Liver (tissue), 9 donors: ENCODE measurements around the gene KIF26B. TPM values are rescaled to one million over a fixed set of nuclear protein-coding genes. Genes with fewer than 3 reads are reported as not detected.
A peak's percentile ranks its signal among the peaks of the same experiment; 100 is the strongest.
"Not testable (repeated sequence)": the region's sequence is repeated elsewhere in the genome, so short reads cannot be mapped to it uniquely, and the experiment has no call there.

ENCODE experiments used
- DNase-seq: peaks from one replicate; pipeline ENCODE4 v3.0.0-alpha.2; 2017; ENCODE audit warnings: low spot score
- H3K27ac ChIP-seq, 2 donors: one replicate each; pipeline ENCODE4 v1.7.0; 2013; ENCODE audit warnings: inconsistent platforms in 2 of 2, low read length in 2 of 2, control low read depth in 1 of 2, low read depth in 1 of 2, mild to moderate bottlenecking in 1 of 2
- H3K27me3 ChIP-seq, 4 donors: one replicate each; pipeline versions ENCODE4 v1.6.1 to v1.7.0; 2013; ENCODE audit warnings: low read length in 3 of 4, inconsistent platforms in 1 of 4, mild to moderate bottlenecking in 1 of 4, moderate library complexity in 1 of 4; ENCODE audit not compliant: control insufficient read depth in 4 of 4, insufficient read depth in 4 of 4
- H3K36me3 ChIP-seq, 4 donors: one replicate each; pipeline versions ENCODE4 v1.6.1 to v1.7.0; 2013; ENCODE audit warnings: low read length in 3 of 4, mild to moderate bottlenecking in 3 of 4, low read depth in 1 of 4, moderate library complexity in 1 of 4; ENCODE audit not compliant: control insufficient read depth in 4 of 4, insufficient read depth in 3 of 4
- H3K4me1 ChIP-seq, 4 donors: one replicate each; pipeline versions ENCODE4 v1.6.1 to v1.7.0; 2013; ENCODE audit warnings: low read length in 3 of 4, mild to moderate bottlenecking in 3 of 4, moderate library complexity in 1 of 4; ENCODE audit not compliant: control insufficient read depth in 4 of 4, insufficient read depth in 4 of 4
- H3K4me3 ChIP-seq, 3 donors: one replicate each; pipeline versions ENCODE4 v1.6.1 to v1.7.0; 2013; ENCODE audit warnings: low read length in 3 of 3, control low read depth in 1 of 3, low read depth in 1 of 3, mild to moderate bottlenecking in 1 of 3
- H3K9ac ChIP-seq, 2 donors: one replicate each; pipeline ENCODE4 v1.7.0; 2013; ENCODE audit warnings: low read length in 2 of 2, mild to moderate bottlenecking in 2 of 2, moderate library complexity in 2 of 2, control low read depth in 1 of 2, low read depth in 1 of 2
- H3K9me3 ChIP-seq, 4 donors: one replicate each; pipeline versions ENCODE4 v1.6.1 to v1.7.0; 2013; ENCODE audit warnings: low read length in 3 of 4; ENCODE audit not compliant: control insufficient read depth in 4 of 4
- FOXA1 ChIP-seq: IDR thresholded peaks from 2 replicates; pipeline ENCODE4 v1.6.1; 2016; ENCODE audit warnings: antibody characterized with exemption
- FOXA2 ChIP-seq: IDR thresholded peaks from 2 replicates; pipeline ENCODE4 v1.6.1; 2016; ENCODE audit warnings: antibody characterized with exemption
- GABPA ChIP-seq, 2 donors: IDR thresholded peaks in 1 of 2; conservative IDR thresholded peaks in 1 of 2; 2 replicates each; pipeline ENCODE4 v1.6.1; 2016; ENCODE audit warnings: antibody characterized with exemption in 2 of 2, mild to moderate bottlenecking in 1 of 2, moderate library complexity in 1 of 2
- HNF4G ChIP-seq: IDR thresholded peaks from 2 replicates; pipeline ENCODE4 v1.6.1; 2016; ENCODE audit warnings: antibody characterized with exemption
- RAD21 ChIP-seq, 2 donors: IDR thresholded peaks; 2 replicates each; pipeline ENCODE4 v1.6.1; 2016; ENCODE audit warnings: antibody characterized with exemption in 2 of 2, mild to moderate bottlenecking in 2 of 2
- RXRA ChIP-seq, 2 donors: IDR thresholded peaks; 2 replicates each; pipeline ENCODE4 v1.6.1; 2017 to 2018; ENCODE audit warnings: antibody characterized with exemption in 2 of 2, mild to moderate bottlenecking in 1 of 2
- SP1 ChIP-seq: IDR thresholded peaks from 2 replicates; pipeline ENCODE4 v1.6.1; 2018; ENCODE audit warnings: antibody characterized with exemption, mild to moderate bottlenecking
- YY1 ChIP-seq: IDR thresholded peaks from 2 replicates; pipeline ENCODE4 v1.6.1; 2016; ENCODE audit warnings: antibody characterized with exemption, mild to moderate bottlenecking
- WGBS: extraction: QIAGEN DNeasy Blood & Tissue Kit; methylation state at CpG from one replicate; pipeline ENCODE4 v1.1.7; 2013; 5-methylcytosine and 5-hydroxymethylcytosine counted together
- polyA plus RNA-seq, 2 donors: library from polyadenylated mRNA; stranded (reverse) in 1 of 2; unstranded in 1 of 2; fragments of 200-250 nt in 1 of 2; fragments of >200 nt in 1 of 2; fragmentation: Nextera tagmentation in 1 of 2; extraction: Ambion mirVana in 1 of 2; gene quantifications; one replicate each; pipeline versions ENCODE4 v1.2.1 to v1.2.3, GENCODE V29; 2013 to 2015
- total RNA-seq, 2 donors: library from RNA; depleted of rRNA; stranded (reverse); fragments of >200 nt; gene quantifications; one replicate each; pipeline ENCODE4 v1.2.3, GENCODE V29; 2014
- TF ChIP-seq, protein P1 (sequence below): IDR thresholded peaks from 2 replicates; pipeline ENCODE4 v1.6.1; 2016; ENCODE audit warnings: antibody characterized with exemption
- TF ChIP-seq, protein P2 (sequence below): IDR thresholded peaks from 2 replicates; pipeline ENCODE4 v1.6.1; 2016; ENCODE audit warnings: antibody characterized with exemption, mild to moderate bottlenecking
- TF ChIP-seq, protein P3 (sequence below): fragments of 150-350 bp; IDR thresholded peaks from 2 replicates; pipeline ENCODE4 v1.5.1; 2017; ENCODE audit warnings: improper control_type of control experiment, low read depth, low read length; ENCODE audit not compliant: missing input control
- donor health status: healthy.
- donor health status: healthy.
- donor health status: healthy.
- donor health status: healthy.
- donor health status: healthy.

The KIF26B gene
- total and polyA plus RNA-seq, 4 donors: 0.10 to 1.7 (median 0.34) TPM

- H3K4me3 ChIP-seq: no peak overlapping the region
- peak; percentile 28 to 66 for TF ChIP-seq RXRA (IDR thresholded peaks at IDR 0.05)
- TF ChIP-seq, protein P1, sequence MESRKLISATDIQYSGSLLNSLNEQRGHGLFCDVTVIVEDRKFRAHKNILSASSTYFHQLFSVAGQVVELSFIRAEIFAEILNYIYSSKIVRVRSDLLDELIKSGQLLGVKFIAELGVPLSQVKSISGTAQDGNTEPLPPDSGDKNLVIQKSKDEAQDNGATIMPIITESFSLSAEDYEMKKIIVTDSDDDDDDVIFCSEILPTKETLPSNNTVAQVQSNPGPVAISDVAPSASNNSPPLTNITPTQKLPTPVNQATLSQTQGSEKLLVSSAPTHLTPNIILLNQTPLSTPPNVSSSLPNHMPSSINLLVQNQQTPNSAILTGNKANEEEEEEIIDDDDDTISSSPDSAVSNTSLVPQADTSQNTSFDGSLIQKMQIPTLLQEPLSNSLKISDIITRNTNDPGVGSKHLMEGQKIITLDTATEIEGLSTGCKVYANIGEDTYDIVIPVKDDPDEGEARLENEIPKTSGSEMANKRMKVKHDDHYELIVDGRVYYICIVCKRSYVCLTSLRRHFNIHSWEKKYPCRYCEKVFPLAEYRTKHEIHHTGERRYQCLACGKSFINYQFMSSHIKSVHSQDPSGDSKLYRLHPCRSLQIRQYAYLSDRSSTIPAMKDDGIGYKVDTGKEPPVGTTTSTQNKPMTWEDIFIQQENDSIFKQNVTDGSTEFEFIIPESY: no peak
- no peaks in the 10 kb centered on the region for H3K9me3 ChIP-seq
- no peaks in the 10 kb centered on the region for H3K4me1 ChIP-seq
- no peaks in the 10 kb centered on the region for H3K36me3 ChIP-seq
- no peak overlapping the region for H3K9ac ChIP-seq
- WGBS: 42% methylated on average over 5 of the region's 5 CpGs
- no peak for DNase-seq
- H3K27me3 ChIP-seq: no peaks in the 10 kb centered on the region
- no peak overlapping the region for H3K27ac ChIP-seq
Observed at GRCh38 chr1:245671349-245671748, 516.6 kb downstream of the KIF26B start.

DNA sequence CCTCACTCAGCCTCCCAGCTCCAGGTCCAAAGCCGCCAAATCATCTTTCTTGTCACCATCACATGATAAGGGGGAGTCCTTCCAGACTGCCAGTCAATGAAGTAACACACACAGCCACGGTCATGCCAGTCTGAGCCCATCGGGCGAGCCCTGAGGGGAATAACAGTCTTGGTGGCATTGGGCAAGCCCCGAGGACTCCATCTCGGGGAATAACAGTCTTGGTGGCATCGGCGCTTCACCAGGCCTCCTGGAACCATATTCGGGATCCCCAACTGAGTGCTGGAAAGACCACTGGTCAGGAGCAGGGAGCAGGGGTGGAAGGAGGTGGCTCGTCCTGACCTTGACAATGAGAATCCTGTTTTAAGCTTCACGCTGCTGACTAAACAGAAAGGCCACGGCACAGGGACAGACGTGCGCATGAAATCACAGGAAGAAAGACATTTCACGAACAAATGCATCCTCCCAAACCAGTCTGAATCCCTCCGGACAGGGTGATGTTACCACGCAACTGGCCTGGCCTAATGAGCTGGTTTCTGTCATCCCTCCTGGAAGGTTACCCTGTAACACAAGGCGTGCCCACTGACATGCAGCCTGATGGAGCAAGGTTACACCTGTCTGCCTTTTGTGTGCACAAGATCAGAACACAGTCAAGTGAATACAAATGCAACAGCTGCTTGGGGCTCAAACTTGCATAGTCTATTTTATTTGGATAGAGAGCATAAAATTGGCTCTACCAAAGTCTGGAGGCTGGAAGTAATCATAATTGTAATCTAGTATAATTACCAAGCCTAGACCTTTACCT, 517.4 kb downstream of the KIF26B start:
- no peaks in the 10 kb centered on the region for H3K27me3 ChIP-seq
- H3K9me3 ChIP-seq: no peaks in the 10 kb centered on the region
- no peak overlapping the region for H3K27ac ChIP-seq
- no peak for DNase-seq
- no peaks in the 10 kb centered on the region for H3K36me3 ChIP-seq
- TF ChIP-seq HNF4G (no peak), FOXA2 (no peak), FOXA1 (no peak), SP1 (no peak), YY1 (no peak), GABPA (IDR thresholded peaks at IDR 0.05 in 1 of 2, conservative IDR thresholded peaks at IDR 0.05 in 1 of 2) (no peak), RAD21 (IDR thresholded peaks at IDR 0.05) (no peak)
- TF ChIP-seq, protein P1: no peak
- TF ChIP-seq, protein P2, sequence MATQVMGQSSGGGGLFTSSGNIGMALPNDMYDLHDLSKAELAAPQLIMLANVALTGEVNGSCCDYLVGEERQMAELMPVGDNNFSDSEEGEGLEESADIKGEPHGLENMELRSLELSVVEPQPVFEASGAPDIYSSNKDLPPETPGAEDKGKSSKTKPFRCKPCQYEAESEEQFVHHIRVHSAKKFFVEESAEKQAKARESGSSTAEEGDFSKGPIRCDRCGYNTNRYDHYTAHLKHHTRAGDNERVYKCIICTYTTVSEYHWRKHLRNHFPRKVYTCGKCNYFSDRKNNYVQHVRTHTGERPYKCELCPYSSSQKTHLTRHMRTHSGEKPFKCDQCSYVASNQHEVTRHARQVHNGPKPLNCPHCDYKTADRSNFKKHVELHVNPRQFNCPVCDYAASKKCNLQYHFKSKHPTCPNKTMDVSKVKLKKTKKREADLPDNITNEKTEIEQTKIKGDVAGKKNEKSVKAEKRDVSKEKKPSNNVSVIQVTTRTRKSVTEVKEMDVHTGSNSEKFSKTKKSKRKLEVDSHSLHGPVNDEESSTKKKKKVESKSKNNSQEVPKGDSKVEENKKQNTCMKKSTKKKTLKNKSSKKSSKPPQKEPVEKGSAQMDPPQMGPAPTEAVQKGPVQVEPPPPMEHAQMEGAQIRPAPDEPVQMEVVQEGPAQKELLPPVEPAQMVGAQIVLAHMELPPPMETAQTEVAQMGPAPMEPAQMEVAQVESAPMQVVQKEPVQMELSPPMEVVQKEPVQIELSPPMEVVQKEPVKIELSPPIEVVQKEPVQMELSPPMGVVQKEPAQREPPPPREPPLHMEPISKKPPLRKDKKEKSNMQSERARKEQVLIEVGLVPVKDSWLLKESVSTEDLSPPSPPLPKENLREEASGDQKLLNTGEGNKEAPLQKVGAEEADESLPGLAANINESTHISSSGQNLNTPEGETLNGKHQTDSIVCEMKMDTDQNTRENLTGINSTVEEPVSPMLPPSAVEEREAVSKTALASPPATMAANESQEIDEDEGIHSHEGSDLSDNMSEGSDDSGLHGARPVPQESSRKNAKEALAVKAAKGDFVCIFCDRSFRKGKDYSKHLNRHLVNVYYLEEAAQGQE: no peak
- TF ChIP-seq, protein P3, sequence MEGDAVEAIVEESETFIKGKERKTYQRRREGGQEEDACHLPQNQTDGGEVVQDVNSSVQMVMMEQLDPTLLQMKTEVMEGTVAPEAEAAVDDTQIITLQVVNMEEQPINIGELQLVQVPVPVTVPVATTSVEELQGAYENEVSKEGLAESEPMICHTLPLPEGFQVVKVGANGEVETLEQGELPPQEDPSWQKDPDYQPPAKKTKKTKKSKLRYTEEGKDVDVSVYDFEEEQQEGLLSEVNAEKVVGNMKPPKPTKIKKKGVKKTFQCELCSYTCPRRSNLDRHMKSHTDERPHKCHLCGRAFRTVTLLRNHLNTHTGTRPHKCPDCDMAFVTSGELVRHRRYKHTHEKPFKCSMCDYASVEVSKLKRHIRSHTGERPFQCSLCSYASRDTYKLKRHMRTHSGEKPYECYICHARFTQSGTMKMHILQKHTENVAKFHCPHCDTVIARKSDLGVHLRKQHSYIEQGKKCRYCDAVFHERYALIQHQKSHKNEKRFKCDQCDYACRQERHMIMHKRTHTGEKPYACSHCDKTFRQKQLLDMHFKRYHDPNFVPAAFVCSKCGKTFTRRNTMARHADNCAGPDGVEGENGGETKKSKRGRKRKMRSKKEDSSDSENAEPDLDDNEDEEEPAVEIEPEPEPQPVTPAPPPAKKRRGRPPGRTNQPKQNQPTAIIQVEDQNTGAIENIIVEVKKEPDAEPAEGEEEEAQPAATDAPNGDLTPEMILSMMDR: no peak
- H3K4me1 ChIP-seq: no peaks in the 10 kb centered on the region
- H3K9ac ChIP-seq: no peak overlapping the region
- WGBS: 96% methylated on average over 18 of the region's 18 CpGs
- no peak overlapping the region for H3K4me3 ChIP-seq

DNA sequence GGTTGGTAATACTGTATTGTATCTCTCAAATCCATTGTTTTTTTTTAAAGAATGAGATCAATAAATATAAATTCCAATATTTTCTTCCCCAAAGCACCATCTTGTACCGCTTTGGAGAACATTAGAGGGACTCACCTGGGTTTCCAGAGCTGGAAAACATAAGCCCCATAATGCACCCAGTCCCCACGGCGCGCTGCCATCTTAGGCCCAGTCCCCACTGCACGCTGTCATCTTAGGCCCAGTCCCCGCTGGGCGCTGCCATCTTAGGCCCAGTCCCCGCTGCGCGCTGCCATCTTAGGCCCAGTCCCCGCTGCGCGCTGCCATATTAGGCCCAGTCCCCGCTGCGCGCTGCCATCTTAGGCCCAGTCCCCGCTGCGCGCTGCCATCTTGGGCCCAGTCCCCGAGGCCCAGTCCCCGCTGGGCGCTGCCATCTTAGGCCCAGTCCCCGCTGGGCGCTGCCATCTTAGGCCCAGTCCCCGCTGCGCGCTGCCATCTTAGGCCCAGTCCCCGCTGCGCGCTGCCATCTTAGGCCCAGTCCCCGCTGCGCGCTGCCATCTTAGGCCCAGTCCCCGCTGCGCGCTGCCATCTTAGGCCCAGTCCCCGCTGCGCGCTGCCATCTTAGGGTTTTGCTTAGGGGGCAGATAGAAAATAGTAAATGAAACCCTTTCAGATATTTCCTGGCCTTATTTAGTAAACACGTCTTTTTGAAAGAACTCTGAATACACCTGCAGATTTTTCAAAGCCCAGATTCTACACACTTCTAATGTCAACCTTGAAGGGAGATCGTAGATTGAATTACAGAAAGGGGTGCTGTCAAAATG, 518.3 kb downstream of the KIF26B start:
- not testable (repeated sequence) for DNase-seq, H3K9ac ChIP-seq, H3K9me3 ChIP-seq, H3K4me3 ChIP-seq, H3K4me1 ChIP-seq, H3K36me3 ChIP-seq, H3K27me3 ChIP-seq, H3K27ac ChIP-seq
- WGBS: 94% methylated on average over 39 of the region's 41 CpGs
